Activated CD4-positive, alpha-beta T cell treated with anti-CD3 and anti-CD28 coated beads for 36 hours (primary cell): ENCODE results near the gene PDE2A. TPM values are rescaled to one million over a fixed set of nuclear protein-coding genes. Genes with fewer than 3 reads are reported as not detected.

Experiments
- ATAC-seq: fragments of 200-7000 bp; cut with Tn5 transposase; one replicate; pipeline ENCODE4 v1.10.0; 2021; ENCODE audit warnings: mild to moderate bottlenecking, moderate library complexity
- CTCF ChIA-PET: fragments of 350-600 bp; sonication (Branson Sonifier 250); formaldehyde crosslinking; loops from one replicate; lab custom pipeline; 2021; ENCODE audit warnings: antibody characterized with exemption; lab: Charles Lee
- POLR2A ChIA-PET: fragments of 350-600 bp; sonication (Branson Sonifier 250); formaldehyde crosslinking; loops from one replicate; lab custom pipeline; 2021; ENCODE audit warnings: antibody characterized with exemption, inconsistent platforms; lab: Charles Lee
- DNase-seq: peaks from one replicate; pipeline ENCODE4 v3.0.0-alpha.2; 2020
- H3K27ac Mint-ChIP-seq: one replicate; pipeline ENCODE4 v1.8.0; 2021; ENCODE audit warnings: mixed read lengths
- H3K27me3 Mint-ChIP-seq: one replicate; pipeline ENCODE4 v1.8.0; 2021; ENCODE audit warnings: mixed read lengths
- H3K36me3 Mint-ChIP-seq: one replicate; pipeline ENCODE4 v1.8.0; 2021; ENCODE audit warnings: low read depth, mixed read lengths
- H3K4me1 Mint-ChIP-seq: one replicate; pipeline ENCODE4 v1.8.0; 2021; ENCODE audit warnings: mixed read lengths
- H3K4me3 Mint-ChIP-seq: one replicate; pipeline ENCODE4 v1.8.0; 2021; ENCODE audit warnings: mild to moderate bottlenecking, moderate library complexity, mixed read lengths
- H3K9me3 Mint-ChIP-seq: one replicate; pipeline ENCODE4 v1.8.0; 2021; ENCODE audit warnings: low read depth, mixed read lengths
- intact Hi-C, 2 experiments: fragments of 100-400 bp; cut with DNase I in 1 of 2; cut with micrococcal nuclease in 1 of 2; formaldehyde crosslinking; loops; one replicate each; pipeline versions ENCODE4 v1.14.2 to v1.15.1; 2022 to 2024; cut with DNase I, micrococcal nuclease
- total RNA-seq, 2 experiments: library from RNA; stranded (reverse); gene quantifications; one replicate each; pipeline ENCODE4 v1.2.3, GENCODE V29; 2021

The PDE2A gene
- total RNA-seq, 2 experiments from 2014 or later: 0.30 to 0.73 TPM

DNA sequence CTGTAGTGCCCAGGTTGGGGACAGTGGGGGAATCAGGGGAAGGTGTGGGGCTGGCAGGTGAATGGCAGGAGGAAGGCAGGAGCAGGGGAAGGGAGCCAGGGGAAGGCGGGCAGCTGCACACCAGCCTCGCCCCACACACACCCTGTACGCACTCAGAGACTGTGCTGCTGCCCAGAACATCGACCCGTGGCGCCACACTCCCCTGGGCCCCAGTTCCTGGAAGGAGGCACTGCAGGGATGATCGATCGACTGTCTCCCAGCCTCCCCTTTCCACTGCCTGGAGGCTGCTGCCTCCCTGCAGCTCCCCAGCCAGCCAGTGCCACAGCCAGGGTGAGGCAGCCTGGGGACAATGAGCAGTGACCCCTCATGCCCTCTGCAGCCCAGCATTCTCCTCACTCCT is 19.2 kb downstream of the PDE2A start:
- Mint-ChIP-seq H3K4me1 (no peaks in the 10 kb centered on the region), H3K4me3 (no peak overlapping the region), H3K27me3 (no peaks in the 10 kb centered on the region), H3K9me3 (no peaks in the 10 kb centered on the region), H3K36me3 (no peaks in the 10 kb centered on the region), H3K27ac (no peak overlapping the region)
- DNase-seq (no peak), ATAC-seq (no peak)
- ChIA-PET CTCF (no interaction called here), POLR2A (no interaction called here)
- intact Hi-C loops: no loop called here

DNA sequence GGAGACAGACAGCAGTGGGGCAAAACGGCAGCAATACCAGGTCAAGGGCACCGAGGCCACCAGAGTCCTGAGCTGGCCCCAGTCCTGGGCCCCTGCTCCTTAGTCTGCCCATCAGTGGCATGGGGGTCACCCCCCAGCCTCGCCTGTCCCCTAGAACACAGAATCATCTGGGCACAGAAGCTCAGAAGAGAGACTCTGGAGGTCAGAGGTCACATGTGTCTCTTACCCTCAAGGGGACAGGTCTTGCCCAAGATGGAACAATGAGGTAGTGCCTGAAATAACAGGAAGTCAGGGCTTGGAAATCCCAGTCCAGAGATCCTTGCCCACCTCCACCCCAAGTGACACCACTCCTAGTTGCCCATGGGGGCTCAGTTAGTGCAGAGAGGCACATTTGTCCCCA is 20.6 kb downstream of the PDE2A start:
- H3K9me3 Mint-ChIP-seq: no peaks in the 10 kb centered on the region
- H3K27ac Mint-ChIP-seq: no peak overlapping the region
- no peaks in the 10 kb centered on the region for H3K4me1 Mint-ChIP-seq
- H3K27me3 Mint-ChIP-seq: no peaks in the 10 kb centered on the region
- H3K36me3 Mint-ChIP-seq: no peaks in the 10 kb centered on the region
- CTCF ChIA-PET: interaction anchor here (1.1 kb wide), 1 partner anchor 183 kb away, joined by 4 read pairs; no protein-coding TSS in a partner anchor
- intact Hi-C loops: no loop called here
- ATAC-seq (no peak), DNase-seq (no peak)
- H3K4me3 Mint-ChIP-seq: no peak overlapping the region
- POLR2A ChIA-PET: no interaction called here

DNA sequence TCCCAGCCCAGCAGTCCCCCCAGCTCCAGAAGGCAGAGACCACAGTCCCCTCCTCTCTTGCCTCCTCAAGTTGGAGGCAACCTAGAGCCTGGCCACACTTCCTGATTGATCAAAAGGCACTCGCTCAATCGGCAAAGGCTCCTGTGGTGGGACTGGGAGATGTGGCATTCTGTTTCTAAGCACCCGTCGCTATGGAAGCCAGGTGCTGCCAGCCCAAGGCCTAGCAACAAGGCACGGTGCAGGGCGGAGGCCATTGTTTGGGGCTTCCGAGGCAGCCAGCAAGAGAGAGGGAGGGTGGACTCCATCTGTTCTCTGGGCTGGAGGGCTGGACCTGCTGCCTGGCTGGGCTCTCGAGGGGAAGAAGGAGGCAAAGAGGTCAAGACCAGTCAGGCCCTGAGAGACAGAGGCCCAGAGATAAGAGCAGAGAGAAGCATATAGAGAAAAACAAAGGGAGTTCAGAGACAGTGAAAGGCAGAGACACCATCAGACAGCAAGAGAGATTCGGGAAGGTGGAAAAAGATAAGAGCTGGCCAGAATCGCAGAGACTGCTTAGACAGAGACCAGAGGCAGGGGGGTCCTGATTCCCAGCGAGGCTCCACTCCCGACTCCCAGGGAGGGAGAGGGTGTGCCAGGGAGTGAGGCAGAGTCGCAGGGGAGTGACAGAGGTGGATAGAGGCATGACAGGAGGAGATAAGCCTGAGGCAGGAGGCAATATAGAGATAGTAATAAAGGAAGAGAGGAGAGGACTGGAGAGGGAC is 21.2 kb downstream of the PDE2A start:
- no peaks in the 10 kb centered on the region for H3K36me3 Mint-ChIP-seq
- no peaks in the 10 kb centered on the region for H3K4me1 Mint-ChIP-seq
- no peak overlapping the region for H3K4me3 Mint-ChIP-seq
- ChIA-PET CTCF (interaction anchor here (0.6 to 1.1 kb wide), 2 partner anchors 182 to 568 kb away, joined by 3 to 4 read pairs; no protein-coding TSS in a partner anchor), POLR2A (no interaction called here)
- ATAC-seq (no peak), DNase-seq (no peak)
- no peaks in the 10 kb centered on the region for H3K27me3 Mint-ChIP-seq
- H3K27ac Mint-ChIP-seq: no peak overlapping the region
- no peaks in the 10 kb centered on the region for H3K9me3 Mint-ChIP-seq
- intact Hi-C loops: no loop called here

DNA sequence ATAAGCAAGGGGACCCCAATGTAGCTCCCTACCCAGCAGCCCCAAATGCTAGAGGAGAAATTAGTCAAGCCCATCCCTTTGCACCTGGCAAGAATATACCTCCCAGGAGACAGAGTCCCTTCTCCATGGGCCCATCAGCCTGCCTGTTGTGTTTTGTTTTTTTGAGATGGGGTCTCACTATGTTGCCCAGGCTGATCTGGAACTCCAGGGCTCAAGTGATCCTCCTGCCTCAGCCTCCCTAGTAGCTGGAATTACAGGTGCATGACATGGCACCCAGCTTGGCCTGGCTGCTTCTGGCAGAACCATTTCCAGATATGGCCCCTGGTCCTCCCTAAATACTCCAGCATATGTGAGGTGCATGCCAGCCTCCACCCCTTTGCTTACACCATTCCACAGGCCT is 22.1 kb downstream of the PDE2A start:
- Mint-ChIP-seq H3K27me3 (no peaks in the 10 kb centered on the region), H3K9me3 (no peaks in the 10 kb centered on the region), H3K4me1 (no peaks in the 10 kb centered on the region), H3K27ac (no peak overlapping the region), H3K4me3 (no peak overlapping the region), H3K36me3 (no peaks in the 10 kb centered on the region)
- no peak for DNase-seq
- intact Hi-C loops: no loop called here
- CTCF ChIA-PET: interaction anchor here (0.5 to 1.2 kb wide), 5 partner anchors 9 to 567 kb away, joined by 3 to 5 read pairs (median 3); no protein-coding TSS in a partner anchor
- ATAC-seq: no peak
- POLR2A ChIA-PET: no interaction called here

DNA sequence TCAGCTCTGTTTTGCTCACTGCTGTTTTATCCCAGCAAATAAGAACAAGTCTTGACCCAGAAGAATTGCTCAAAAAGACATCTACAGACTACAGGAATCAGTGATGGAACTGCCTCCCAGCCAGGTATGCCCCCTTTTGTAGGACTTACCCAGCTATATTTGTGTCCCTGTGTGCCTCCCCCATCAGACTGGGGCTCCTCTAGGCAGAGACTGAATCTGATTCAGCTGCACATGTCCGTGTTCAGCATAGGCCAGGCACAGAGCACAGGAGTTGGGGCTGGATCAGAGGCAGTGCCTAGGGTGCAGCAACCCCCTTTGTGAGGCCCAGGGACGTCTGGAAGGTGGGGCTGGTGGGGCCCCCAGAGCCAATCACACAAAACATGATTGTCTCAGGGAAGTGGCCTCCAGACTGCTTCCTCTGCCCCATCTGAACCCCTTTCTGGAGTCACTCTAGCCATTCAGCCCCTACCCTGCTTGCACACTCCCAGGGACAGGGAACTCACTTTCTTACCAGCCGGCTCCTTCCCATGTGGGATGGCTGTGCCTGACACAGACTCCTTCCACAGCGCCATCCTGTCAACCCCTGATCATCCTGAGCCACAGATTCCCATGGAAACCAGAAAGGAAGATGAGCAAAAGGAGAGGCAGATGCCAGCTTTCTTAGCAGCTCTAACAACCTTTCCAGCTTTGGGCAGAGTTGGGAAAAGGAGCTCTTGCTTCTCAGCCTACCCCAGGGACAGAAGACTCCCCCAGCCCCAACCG is 24.8 kb downstream of the PDE2A start:
- no peak for ATAC-seq
- Mint-ChIP-seq H3K27ac (no peak overlapping the region), H3K36me3 (no peaks in the 10 kb centered on the region), H3K4me1 (no peaks in the 10 kb centered on the region), H3K27me3 (no peaks in the 10 kb centered on the region), H3K9me3 (no peaks in the 10 kb centered on the region), H3K4me3 (no peak overlapping the region)
- no peak for DNase-seq
- ChIA-PET POLR2A (no interaction called here), CTCF (no interaction called here)
- intact Hi-C loops: no loop called here

DNA sequence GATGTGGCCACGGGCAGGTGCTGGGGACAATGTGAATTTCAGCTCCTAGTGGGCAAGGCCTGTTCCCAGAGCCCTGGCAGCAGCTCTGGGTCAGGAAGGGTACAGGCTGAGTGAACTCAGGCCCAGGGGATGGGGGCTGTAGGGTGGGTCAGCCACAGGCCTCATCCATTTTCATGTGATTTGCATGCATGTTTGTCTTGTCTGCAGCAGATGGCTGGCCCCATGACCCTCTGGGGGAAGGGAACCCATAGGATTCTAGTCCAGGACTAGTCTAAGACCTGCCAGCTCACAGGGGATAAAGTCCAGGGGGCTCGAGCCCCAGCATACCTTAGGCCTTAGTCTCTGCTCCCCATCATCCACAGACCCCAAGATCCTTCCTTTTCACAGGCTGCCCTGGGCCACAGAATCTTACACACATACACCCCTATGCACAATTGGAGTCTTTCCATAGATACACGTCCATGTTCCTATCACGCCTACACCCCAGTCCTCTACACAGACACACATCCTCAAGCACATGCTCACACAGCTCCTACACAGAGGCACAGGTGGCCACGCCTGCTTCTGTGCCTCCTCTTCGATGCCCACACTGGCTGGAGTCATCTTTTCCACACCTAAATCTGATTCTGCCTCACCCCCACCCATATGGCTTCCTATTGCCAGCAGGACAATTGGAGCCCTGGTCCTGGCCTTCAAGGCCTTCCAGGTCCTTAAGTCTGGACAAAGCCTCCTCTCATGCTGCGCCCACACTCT is 25.7 kb downstream of the PDE2A start:
- peaks cover 4% of the 10 kb centered on the region for H3K27me3 Mint-ChIP-seq
- ChIA-PET POLR2A (no interaction called here), CTCF (no interaction called here)
- H3K4me1 Mint-ChIP-seq: no peaks in the 10 kb centered on the region
- no peak overlapping the region for H3K27ac Mint-ChIP-seq
- H3K36me3 Mint-ChIP-seq: no peaks in the 10 kb centered on the region
- H3K4me3 Mint-ChIP-seq: no peak overlapping the region
- no peaks in the 10 kb centered on the region for H3K9me3 Mint-ChIP-seq
- no peak for ATAC-seq
- no peak for DNase-seq
- intact Hi-C loops: no loop called here

DNA sequence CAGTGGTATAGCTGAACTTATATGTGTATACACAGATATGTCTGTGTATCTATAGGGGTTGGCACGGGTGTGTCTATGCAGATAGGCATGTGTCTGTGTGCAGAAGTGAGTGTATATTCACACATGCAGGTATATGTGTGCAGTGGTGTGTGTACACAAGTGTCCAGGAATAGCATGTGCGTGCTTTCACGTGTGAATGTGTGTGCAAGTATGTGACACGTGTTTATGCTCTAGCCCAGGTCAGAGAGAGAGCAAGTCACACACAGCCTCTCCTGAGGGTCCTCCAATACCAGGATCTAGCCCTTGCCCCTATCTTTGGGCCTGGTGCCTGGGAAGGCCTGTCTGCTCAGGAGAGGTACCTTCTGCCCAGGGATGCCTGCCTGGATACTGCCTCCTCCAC is 26.3 kb downstream of the PDE2A start:
- H3K4me3 Mint-ChIP-seq: no peak overlapping the region
- intact Hi-C loops: no loop called here
- no peaks in the 10 kb centered on the region for H3K9me3 Mint-ChIP-seq
- DNase-seq (no peak), ATAC-seq (no peak)
- CTCF ChIA-PET: no interaction called here
- peaks cover 4% of the 10 kb centered on the region for H3K27me3 Mint-ChIP-seq
- no peaks in the 10 kb centered on the region for H3K4me1 Mint-ChIP-seq
- POLR2A ChIA-PET: no interaction called here
- no peak overlapping the region for H3K27ac Mint-ChIP-seq
- no peaks in the 10 kb centered on the region for H3K36me3 Mint-ChIP-seq

DNA sequence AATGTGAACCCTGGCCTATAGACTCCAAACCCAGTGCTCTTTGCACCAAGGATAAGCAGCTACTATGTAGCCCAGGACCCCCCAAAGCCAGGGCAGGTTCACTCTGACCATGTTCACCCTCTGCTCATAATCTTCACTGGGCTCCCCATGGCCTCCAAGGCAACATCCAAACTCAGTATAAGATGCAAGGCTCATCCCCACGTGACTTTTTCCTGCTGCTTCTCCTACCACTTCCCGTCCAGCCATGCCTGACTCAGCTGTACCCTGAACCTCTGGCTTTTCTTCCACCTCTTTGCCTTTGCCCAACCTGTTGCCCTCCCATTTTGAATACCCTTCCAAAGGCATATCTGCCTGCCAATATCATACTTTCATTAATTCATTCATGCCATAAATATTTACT is 27.8 kb downstream of the PDE2A start:
- POLR2A ChIA-PET: no interaction called here
- CTCF ChIA-PET: interaction anchor here (0.5 to 1.4 kb wide), 6 partner anchors 11 to 290 kb away, joined by 3 to 4 read pairs (median 3); no protein-coding TSS in a partner anchor
- H3K4me3 Mint-ChIP-seq: no peak overlapping the region
- peaks cover 4% of the 10 kb centered on the region for H3K27me3 Mint-ChIP-seq
- no peak overlapping the region for H3K27ac Mint-ChIP-seq
- ATAC-seq: no peak
- no peaks in the 10 kb centered on the region for H3K36me3 Mint-ChIP-seq
- no peaks in the 10 kb centered on the region for H3K4me1 Mint-ChIP-seq
- no peak for DNase-seq
- H3K9me3 Mint-ChIP-seq: no peaks in the 10 kb centered on the region
- intact Hi-C loops: no loop called here

DNA sequence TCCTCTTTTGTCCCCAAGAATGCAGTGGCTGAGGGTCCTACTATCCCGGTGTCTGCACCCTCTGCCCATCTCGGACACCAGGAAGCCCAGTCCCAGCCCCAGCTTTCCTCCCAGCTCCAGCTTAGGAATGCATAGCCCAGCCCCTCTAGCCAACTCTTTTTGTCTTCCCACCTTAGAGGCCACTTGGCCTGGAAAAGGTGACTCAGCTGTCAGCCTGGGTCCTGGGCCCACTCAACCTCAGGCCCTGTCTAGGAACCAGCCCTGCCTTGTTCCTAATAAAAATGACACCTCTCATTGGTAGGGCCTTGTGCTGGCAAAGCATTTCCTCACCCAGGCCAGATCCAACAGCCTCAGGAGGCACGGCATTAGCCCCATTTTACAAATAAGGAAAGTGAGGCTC is 28.2 kb downstream of the PDE2A start:
- no peaks in the 10 kb centered on the region for H3K4me1 Mint-ChIP-seq
- ATAC-seq: no peak
- H3K4me3 Mint-ChIP-seq: no peak overlapping the region

DNA sequence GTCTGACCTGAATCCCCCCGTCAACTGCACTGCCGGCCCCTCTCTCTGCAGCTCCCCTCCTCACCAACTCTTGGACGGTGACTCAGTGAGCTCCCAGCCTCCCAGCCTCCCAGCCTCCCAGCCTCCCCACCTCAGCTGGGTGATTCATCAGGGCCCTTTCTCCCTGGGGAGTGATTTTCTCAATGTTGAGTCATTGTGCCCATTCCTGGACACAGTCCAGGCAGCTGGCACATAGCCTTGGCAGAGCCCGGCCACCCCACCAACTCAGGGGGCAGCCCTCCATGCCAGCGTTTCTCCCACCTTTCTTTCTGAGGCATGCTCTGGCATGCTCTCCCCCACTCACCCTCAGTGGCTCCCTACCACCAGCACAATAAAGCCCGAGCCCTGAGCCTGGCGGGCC is 30.7 kb downstream of the PDE2A start:
- ChIA-PET POLR2A (no interaction called here), CTCF (interaction anchor here (0.7 to 2.6 kb wide), 13 partner anchors 9 to 233 kb away, joined by 3 to 10 read pairs (median 4); no protein-coding TSS in a partner anchor)
- Mint-ChIP-seq H3K4me1 (no peaks in the 10 kb centered on the region), H3K27ac (no peak overlapping the region), H3K9me3 (no peaks in the 10 kb centered on the region), H3K4me3 (peak overlapping the region; percentile 22), H3K27me3 (peaks cover 4% of the 10 kb centered on the region), H3K36me3 (no peaks in the 10 kb centered on the region)
- no peak for ATAC-seq
- DNase-seq: no peak
- intact Hi-C loops: loop anchor here (1.0 to 2.0 kb wide), 5 partner anchors 39 to 172 kb away; no protein-coding TSS in a partner anchor

More for the DNA sequence above, 28.2 kb downstream of the PDE2A start:
- POLR2A ChIA-PET: no interaction called here
- DNase-seq: no peak
- H3K36me3 Mint-ChIP-seq: no peaks in the 10 kb centered on the region
- CTCF ChIA-PET: interaction anchor here (0.5 to 1.4 kb wide), 8 partner anchors 10 to 1219 kb away, joined by 3 to 5 read pairs (median 3); no protein-coding TSS in a partner anchor
- intact Hi-C loops: no loop called here
- no peaks in the 10 kb centered on the region for H3K9me3 Mint-ChIP-seq
- H3K27me3 Mint-ChIP-seq: peaks cover 4% of the 10 kb centered on the region
- no peak overlapping the region for H3K27ac Mint-ChIP-seq

DNA sequence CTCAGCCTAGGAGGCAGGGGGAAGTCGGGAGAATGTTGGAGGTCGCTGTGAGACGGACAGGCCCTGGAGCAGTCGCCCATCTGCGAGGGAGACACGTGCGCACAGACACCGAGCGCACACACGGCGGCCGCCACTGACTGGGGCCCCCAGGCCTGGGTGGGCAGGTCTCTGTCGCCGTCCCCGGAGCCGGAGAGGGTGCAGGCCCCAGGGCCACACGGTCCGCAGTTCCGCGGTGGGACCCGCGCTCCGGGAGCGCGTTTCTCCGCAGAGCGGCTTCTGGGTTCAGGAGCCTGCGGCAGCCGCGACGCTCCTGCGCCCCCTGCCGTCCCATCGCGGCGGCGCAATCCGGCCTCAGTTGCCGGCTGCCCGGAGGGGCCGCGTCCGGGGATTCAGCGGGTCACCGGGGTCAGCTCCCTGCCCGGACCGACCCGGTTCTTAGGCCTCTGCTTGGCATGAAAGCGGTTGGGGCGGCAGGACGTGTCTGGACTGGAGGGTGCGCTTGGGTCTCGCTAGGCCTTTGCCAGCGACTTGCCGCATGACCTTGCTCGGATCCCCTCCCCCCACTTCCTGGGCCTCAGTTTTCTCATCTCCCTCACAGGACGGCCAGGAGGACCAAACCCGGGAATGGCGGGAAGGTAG is 31.2 kb downstream of the PDE2A start:
- no peak overlapping the region for H3K27ac Mint-ChIP-seq

More for the DNA sequence above, 31.2 kb downstream of the PDE2A start:
- Mint-ChIP-seq H3K36me3 (no peaks in the 10 kb centered on the region), H3K27me3 (peaks cover 4% of the 10 kb centered on the region), H3K4me1 (no peaks in the 10 kb centered on the region), H3K9me3 (no peaks in the 10 kb centered on the region), H3K4me3 (no peak overlapping the region)
- ChIA-PET POLR2A (no interaction called here), CTCF (interaction anchor here (0.7 to 2.6 kb wide), 13 partner anchors 9 to 232 kb away, joined by 3 to 10 read pairs (median 4); no protein-coding TSS in a partner anchor)
- ATAC-seq (peak; percentile 88), DNase-seq (peak; percentile 79)
- intact Hi-C loops: loop anchor here (1.0 to 2.0 kb wide), 5 partner anchors 40 to 172 kb away; no protein-coding TSS in a partner anchor
